ENCODE data around the gene FAM177B. TPM values are rescaled to one million over a fixed set of nuclear protein-coding genes. Genes with fewer than 3 reads are reported as not detected.

FAM177B gene
- total RNA-seq, 2 donors from 2014 or later, result not detected

DNA sequence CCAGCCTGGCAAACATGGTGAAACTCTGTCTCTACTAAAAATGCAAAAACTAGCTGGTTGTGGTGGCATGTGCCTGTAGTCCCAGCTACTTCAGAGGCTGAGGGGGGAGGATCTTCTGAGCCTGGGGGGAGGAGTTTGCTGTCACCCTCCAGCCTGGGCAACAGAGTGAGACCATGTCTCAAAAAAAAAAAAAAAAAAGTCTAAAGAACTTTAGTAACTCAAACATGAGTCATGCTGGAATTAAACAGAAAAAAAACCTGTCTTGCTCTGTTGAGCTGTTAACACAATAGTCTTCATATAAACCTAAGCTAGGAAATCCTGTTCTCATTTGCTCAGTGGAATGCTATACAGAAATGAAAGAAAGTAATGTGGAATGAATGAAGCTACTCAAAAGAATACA lies 61.1 kb downstream of the FAM177B start:
- H3K4me3 ChIP-seq, result no peak overlapping the region
- no peak for DNase-seq (ENCODE audit: low spot score)
- H3K36me3 ChIP-seq, result no peaks in the 10 kb centered on the region
- no peaks in the 10 kb centered on the region for H3K9me3 ChIP-seq
- TF ChIP-seq, protein P1, sequence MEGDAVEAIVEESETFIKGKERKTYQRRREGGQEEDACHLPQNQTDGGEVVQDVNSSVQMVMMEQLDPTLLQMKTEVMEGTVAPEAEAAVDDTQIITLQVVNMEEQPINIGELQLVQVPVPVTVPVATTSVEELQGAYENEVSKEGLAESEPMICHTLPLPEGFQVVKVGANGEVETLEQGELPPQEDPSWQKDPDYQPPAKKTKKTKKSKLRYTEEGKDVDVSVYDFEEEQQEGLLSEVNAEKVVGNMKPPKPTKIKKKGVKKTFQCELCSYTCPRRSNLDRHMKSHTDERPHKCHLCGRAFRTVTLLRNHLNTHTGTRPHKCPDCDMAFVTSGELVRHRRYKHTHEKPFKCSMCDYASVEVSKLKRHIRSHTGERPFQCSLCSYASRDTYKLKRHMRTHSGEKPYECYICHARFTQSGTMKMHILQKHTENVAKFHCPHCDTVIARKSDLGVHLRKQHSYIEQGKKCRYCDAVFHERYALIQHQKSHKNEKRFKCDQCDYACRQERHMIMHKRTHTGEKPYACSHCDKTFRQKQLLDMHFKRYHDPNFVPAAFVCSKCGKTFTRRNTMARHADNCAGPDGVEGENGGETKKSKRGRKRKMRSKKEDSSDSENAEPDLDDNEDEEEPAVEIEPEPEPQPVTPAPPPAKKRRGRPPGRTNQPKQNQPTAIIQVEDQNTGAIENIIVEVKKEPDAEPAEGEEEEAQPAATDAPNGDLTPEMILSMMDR (IDR thresholded peaks at IDR 0.05), result no peak
- H3K27me3 ChIP-seq, result no peaks in the 10 kb centered on the region
- no peak overlapping the region for H3K27ac ChIP-seq
- no peaks in the 10 kb centered on the region for H3K4me1 ChIP-seq

DNA sequence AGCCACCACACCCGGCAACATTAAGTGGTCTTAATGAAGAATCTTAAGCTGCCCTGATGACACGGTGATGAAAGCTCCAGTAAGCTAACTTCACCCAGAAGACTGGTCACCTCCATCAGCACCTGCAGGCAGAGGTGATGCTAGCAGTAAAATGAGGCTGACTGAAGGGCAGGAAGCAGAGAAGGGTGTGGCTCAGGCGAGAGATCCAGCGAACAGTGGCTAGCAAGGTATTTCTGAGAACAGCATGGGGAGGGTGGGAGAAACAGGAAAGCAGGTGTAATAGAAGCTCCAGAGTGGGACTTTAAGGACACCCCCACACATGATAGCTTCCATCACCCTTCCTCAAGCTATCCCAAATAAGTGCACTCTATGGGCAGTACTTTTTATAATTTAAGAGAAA lies 62.0 kb downstream of the FAM177B start:
- DNase-seq (ENCODE audit: low spot score), result no peak
- Histone ChIP-seq H3K36me3 (no peaks in the 10 kb centered on the region), H3K27ac (no peak overlapping the region), H3K9me3 (no peaks in the 10 kb centered on the region), H3K27me3 (no peaks in the 10 kb centered on the region), H3K4me1 (no peaks in the 10 kb centered on the region), H3K4me3 (no peak overlapping the region)
- TF ChIP-seq, protein P1 (IDR thresholded peaks at IDR 0.05), result no peak

Other genes starting within 250 kb of the FAM177B start
- gene HHIPL2, start 189.1 kb upstream of the FAM177B start, total RNA-seq, result under 1 TPM in 1 of 2 donors, not detected in 1; 0.16 TPM
- gene TAF1A, start 147.3 kb upstream of the FAM177B start, total RNA-seq, result 1 to 10 TPM; 1.3 to 2.7 TPM
- gene MIA3, start 119.1 kb upstream of the FAM177B start, total RNA-seq, result 10 to 100 TPM; 34.4 to 53.9 TPM
- gene AIDA, start 24.7 kb upstream of the FAM177B start, total RNA-seq, result 10 to 100 TPM; 40.0 to 42.4 TPM
- 10 to 100 TPM; 24.3 to 37.3 TPM for gene BROX, start 24.6 kb upstream of the FAM177B start, total RNA-seq
- gene DISP1, start 77.8 kb downstream of the FAM177B start, total RNA-seq, result 1 to 10 TPM; 6.2 to 8.3 TPM